ENCODE measurements around the gene NTRK2.

Gene NTRK2

GRCh38 chr9:84742261-84742660, 72.7 kb downstream of the NTRK2 start:
- DNase-seq: no peak

GRCh38 chr9:84744195-84744594, 74.7 kb downstream of the NTRK2 start:
- no peak for DNase-seq

GRCh38 chr9:84744726-84745125, 75.2 kb downstream of the NTRK2 start:
- DNase-seq: no peak

GRCh38 chr9:84748112-84748511, 78.6 kb downstream of the NTRK2 start:
- no peak for DNase-seq

GRCh38 chr9:84750152-84750865, 80.8 kb downstream of the NTRK2 start:
- no peak for DNase-seq

DNA sequence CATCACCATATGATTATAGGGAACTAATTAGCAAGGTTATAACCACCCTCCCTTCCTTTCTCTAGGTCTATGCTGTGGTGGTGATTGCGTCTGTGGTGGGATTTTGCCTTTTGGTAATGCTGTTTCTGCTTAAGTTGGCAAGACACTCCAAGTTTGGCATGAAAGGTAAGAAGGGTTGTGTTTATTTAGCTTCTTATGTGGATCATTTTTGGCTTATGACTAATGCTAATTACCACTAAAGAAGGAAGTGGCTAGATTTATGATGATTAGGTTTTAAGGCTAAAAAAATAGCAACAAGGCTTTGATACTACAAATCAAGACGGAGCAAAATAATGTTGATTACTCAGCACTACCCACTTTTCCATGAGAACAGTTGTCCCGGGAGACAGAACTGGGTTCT, 82.4 kb downstream of the NTRK2 start:
- DNase-seq: peak in 1 of 2 donors; percentile 10

DNA sequence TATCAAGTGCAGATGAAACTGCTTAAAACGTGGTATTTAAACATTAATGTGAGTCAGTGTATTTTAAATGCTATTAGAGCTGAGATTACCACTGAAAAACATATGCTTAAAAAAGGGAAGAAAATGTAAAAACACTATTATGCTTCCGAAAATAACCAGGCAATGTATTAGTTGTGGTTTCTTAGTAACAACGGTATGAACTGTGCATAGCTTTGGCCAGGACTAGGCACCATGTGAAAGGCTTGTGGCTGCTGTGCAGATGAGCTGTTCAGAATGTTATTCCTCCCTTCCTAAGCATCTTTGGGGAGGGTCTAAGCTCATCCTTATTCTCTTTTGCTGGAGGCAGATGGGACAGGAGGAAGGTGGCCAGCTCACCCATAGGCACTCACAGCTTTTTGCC, 84.9 kb downstream of the NTRK2 start:
- DNase-seq: no peak

- DNase-seq: no peak
These were observed 85.4 kb downstream of the NTRK2 start for GRCh38 chr9:84754881-84755280.

GRCh38 chr9:84755380-84755779, 85.9 kb downstream of the NTRK2 start:
- DNase-seq: no peak

- no peak for DNase-seq
These were observed 86.6 kb downstream of the NTRK2 start for GRCh38 chr9:84756171-84756570.

GRCh38 chr9:84756731-84757130, 87.2 kb downstream of the NTRK2 start:
- DNase-seq: no peak

DNA sequence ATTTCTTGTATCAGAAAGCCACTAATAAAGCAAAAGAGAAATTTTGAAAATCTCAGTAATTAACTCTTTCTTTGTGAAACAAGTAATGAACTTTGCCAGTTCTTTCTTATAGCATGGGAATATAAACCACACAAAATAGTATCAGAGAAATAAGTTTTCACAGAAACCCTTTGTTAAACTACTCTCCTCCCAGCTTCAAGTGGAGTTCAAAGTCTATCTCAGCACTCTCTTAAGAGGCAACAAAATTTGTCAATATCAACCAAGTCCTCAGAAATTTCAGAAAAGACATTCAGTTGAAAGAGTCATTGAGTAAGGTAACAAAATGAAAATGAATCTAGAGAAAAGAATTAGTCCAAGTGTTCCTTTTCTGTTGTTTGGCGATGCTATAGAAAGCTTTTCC, 89.3 kb downstream of the NTRK2 start:
- DNase-seq: no peak

- DNase-seq: peak in 1 of 2 donors; percentile 46
These were observed 89.8 kb downstream of the NTRK2 start for GRCh38 chr9:84759300-84759750.

GRCh38 chr9:84759804-84760203, 90.3 kb downstream of the NTRK2 start:
- no peak for DNase-seq

GRCh38 chr9:84761137-84761808, 91.7 kb downstream of the NTRK2 start:
- no peak for DNase-seq

GRCh38 chr9:84772511-84772910, 103.0 kb downstream of the NTRK2 start:
- DNase-seq: no peak

- DNase-seq: no peak
These were observed 103.5 kb downstream of the NTRK2 start for GRCh38 chr9:84773022-84773421.

DNA sequence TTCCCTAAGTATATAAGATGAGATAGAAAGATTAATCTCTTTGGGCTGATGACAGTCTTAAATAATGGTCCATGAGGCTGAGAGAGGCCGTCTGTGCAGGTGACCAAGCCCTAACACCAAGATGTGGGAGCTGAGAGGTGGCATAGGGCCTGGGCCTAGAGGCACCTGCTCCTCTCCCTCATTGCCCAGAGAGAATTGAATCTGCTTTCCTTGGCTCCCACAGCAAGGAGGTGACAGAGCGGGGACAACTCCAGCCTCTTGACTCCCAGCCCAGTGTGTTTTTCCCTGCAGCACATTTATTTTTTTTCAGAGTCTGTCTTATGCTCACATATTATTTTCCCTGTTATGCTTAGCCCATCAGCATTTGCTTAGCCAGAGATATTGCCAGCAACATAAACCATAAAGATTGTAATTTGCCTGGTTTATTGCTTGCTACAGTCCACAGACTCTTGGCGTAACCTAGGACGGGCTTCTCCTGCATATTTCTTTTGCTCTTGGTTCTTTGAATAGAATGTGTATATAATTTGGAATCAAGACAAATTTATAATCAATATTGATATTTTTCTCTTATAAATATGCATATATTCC, 105.6 kb downstream of the NTRK2 start:
- DNase-seq: no peak

GRCh38 chr9:84778570-84778969, 109.0 kb downstream of the NTRK2 start:
- DNase-seq: no peak

DNA sequence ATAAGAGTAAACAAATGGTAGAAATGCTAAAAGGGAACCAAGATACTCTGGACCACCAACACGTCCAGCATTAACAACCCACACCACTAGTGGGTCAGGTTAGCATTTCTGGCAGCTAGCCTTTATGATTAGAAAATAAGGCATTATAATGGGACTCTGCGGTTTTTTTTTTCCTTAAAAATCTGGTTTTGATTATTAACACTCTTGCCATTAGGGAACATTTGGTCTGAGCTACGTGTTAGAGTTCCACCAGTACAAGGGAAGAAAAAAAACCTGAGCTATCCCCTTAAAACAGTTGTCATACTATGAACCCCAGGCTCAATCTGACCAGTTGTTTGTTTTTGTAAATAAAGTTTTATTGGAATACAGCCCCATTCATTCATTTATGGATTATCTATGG, 110.4 kb downstream of the NTRK2 start:
- DNase-seq: no peak

- DNase-seq: no peak
These were observed 110.9 kb downstream of the NTRK2 start for GRCh38 chr9:84780385-84780784.

- peak in 1 of 2 donors; percentile 33 for DNase-seq
These were observed 111.9 kb downstream of the NTRK2 start for GRCh38 chr9:84781458-84781857.

DNA sequence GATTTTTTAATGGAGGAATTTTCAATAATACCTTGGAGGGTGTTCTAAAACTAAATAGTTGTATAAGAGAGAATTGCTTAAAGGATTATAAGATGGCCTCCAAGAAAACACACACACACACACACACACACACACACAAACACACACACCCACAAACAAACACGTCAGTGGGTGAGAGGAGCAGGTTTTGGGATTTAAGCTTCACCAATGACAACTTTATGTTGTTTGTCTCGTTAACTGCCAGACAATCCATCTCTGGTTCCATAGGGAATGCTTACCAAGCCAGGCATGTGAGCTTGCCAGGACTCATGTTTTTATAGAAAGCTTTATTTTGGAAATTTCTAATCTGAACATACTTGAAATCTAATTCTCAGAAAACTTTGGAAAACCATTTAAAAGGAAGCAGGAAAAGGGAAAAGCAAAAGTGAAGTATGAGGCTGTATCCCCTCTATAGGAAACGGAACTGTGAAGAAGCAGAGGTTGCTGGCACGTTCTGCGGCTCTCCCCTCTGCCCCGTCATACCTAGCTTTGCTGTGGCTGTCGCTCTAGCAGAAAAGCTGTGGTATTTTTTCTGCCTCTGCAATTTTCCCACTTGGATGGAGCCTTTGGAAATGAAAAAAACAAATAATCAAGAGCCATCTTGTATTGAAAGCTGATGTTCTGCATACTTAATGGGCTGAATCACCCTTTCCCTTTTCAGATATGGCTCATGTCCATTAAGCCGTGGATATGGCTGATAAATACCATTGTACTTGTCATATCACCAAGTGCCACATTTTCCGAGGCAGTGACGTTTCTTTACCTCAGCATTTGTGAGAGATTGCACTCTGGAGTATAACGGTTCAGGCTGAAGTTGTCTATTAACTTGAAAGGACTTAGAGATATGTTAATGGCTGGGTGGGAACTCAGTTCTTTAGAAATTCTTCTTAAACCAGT, 112.7 kb downstream of the NTRK2 start:
- no peak for DNase-seq
